Measurements from ENCODE around the gene EFHD2. TPM values are rescaled to one million over a fixed set of nuclear protein-coding genes. Genes with fewer than 3 reads are reported as not detected.

EFHD2 gene
- total and polyA plus RNA-seq, 3 donors from 2014 or later, result 146 to 384 (median 308) TPM

- H3K27ac ChIP-seq, result no peak overlapping the region
- no peaks in the 10 kb centered on the region for H3K36me3 ChIP-seq (ENCODE audit: low read depth, missing control alignments)
- H3K4me1 ChIP-seq, result peaks cover 11% of the 10 kb centered on the region
- WGBS, 2 donors, result 85 to 89% methylated on average over 10 of the region's 10 CpGs
- TF ChIP-seq POLR2A (IDR thresholded peaks at IDR 0.05) (no peak), CTCF (IDR thresholded peaks at IDR 0.05) (no peak)
- H3K4me3 ChIP-seq, result no peak overlapping the region
- no peaks in the 10 kb centered on the region for H3K9me3 ChIP-seq
- no peaks in the 10 kb centered on the region for H3K27me3 ChIP-seq
- intact Hi-C loops (cut with DNase I; ENCODE audit: low total_unique reads), result no loop called here
- no peak for DNase-seq
Observed at GRCh38 chr1:15452866-15453571, 43.3 kb downstream of the EFHD2 start.

GRCh38 chr1:15453734-15454133 is 44.0 kb downstream of the EFHD2 start:
- TF ChIP-seq CTCF (IDR thresholded peaks at IDR 0.05) (no peak), POLR2A (IDR thresholded peaks at IDR 0.05) (no peak)
- intact Hi-C loops (cut with DNase I; ENCODE audit: low total_unique reads), result no loop called here
- no peak overlapping the region for H3K27ac ChIP-seq
- no peak overlapping the region for H3K4me3 ChIP-seq
- DNase-seq, result no peak
- no peaks in the 10 kb centered on the region for H3K9me3 ChIP-seq
- no peaks in the 10 kb centered on the region for H3K36me3 ChIP-seq (ENCODE audit: low read depth, missing control alignments)
- WGBS, 2 donors, result 77 to 85% methylated on average over 11 of the region's 11 CpGs
- H3K27me3 ChIP-seq, result no peaks in the 10 kb centered on the region
- H3K4me1 ChIP-seq, result peaks cover 11% of the 10 kb centered on the region

DNA sequence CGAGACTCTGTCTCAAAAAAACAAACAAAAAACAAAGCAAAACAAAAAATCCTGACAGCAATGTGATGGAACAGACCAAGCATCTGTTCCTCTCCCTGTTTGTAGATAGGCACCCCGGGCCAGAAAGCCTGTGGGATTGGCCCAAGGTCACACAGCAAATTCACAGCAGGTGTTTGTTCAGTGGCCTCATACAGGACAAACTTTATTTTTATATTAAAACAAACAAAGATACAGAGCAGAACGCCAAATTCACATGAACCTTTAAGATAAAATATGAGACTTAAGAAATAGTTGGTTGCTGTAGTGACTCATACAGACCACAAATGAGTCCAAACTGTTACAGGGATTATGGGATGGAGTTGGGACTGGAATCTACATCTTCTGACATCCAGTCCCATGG is 44.6 kb downstream of the EFHD2 start:
- H3K27me3 ChIP-seq, result no peaks in the 10 kb centered on the region
- H3K4me1 ChIP-seq, result peaks cover 11% of the 10 kb centered on the region
- H3K36me3 ChIP-seq (ENCODE audit: low read depth, missing control alignments), result no peaks in the 10 kb centered on the region
- intact Hi-C loops (cut with DNase I; ENCODE audit: low total_unique reads), result no loop called here
- H3K4me3 ChIP-seq, result no peak overlapping the region
- 44 to 49% methylated on average over 3 of the region's 3 CpGs for WGBS, 2 donors
- no peak for DNase-seq
- no peaks in the 10 kb centered on the region for H3K9me3 ChIP-seq
- no peak overlapping the region for H3K27ac ChIP-seq
- no peak for TF ChIP-seq CTCF (IDR thresholded peaks at IDR 0.05)
- no peak for TF ChIP-seq POLR2A (IDR thresholded peaks at IDR 0.05)

DNA sequence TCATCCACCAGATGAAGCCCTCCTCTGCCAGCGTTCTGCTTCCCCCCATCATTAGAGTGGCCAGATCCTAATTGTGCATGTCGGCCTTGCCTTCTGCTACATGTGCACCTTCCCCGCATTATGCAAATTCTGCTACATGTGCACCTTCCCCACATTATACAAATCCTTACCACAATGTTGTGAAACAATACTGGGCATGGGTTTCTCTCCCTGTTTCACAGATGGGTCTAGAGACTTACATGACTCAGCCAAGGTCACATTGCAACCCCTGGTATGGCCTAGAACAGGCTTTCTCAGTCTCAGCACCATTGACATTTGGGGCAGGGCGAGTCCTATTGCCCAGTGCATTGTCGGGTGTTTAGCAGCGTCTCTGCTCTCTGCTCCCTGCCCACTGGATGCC is 45.8 kb downstream of the EFHD2 start:
- no peak for DNase-seq
- Histone ChIP-seq H3K27me3 (no peaks in the 10 kb centered on the region), H3K27ac (no peak overlapping the region), H3K4me3 (no peak overlapping the region), H3K9me3 (no peaks in the 10 kb centered on the region), H3K36me3 (ENCODE audit: low read depth, missing control alignments) (no peaks in the 10 kb centered on the region), H3K4me1 (peaks cover 11% of the 10 kb centered on the region)
- WGBS, 2 donors, result 94 to 96% methylated on average over 3 to 6 of the region's 6 CpGs
- intact Hi-C loops (cut with DNase I; ENCODE audit: low total_unique reads), result no loop called here
- TF ChIP-seq POLR2A (IDR thresholded peaks at IDR 0.05) (no peak), CTCF (IDR thresholded peaks at IDR 0.05) (no peak)
